ENCODE data around the gene PDK3.

Gene PDK3

DNA sequence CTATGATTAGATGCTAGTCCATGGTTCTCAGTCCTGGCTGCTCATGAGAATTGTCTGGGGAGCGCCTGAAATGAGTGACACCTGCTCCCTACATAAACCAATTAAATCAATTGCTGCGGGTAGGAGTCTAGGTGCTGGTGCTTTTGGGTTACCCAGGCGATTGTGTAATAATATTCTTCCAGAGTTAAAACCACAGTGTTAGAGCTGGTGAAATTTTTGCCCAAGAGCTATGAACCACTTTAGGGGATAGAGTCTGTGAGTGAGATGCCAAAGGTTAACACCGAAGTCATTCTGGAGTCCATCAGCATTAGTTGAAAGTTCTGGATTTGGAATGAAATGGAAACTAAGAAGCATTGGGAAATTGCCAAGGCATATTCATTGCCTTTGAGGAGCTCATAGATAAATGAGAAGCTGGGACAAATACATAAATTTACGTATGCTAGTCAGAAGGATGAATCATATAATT lies 15.3 kb downstream of the PDK3 start:
- DNase-seq (ENCODE audit: extremely low spot score, insufficient read length, low read depth) (no peak), FAIRE-seq (no peak)

DNA sequence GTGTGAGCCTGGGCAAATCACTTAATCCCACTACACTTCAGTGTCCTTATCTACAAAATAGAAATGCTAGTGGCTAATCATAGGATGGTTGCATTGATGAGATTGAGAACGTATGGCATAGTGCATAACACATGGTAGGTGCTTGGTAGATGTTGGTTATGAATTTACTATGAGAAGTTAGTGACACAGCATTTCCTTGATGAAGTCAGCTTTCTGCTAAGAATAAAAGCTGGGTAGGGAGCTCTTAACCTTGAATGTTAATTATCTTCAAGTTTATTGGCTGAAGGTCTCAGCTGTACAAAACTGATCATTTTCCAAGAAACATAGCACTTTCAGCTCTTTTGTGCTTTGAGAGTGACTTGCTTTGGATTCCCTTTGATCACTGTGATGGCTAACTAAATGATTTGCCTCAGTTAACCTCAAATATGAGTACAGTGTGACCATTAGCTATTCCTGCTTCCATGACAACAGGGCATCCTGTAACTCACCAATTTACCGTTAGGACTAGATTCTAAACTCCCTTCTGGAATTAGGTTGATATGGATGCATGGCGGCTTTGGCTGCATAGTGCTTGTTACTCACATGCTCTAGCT lies 17.8 kb downstream of the PDK3 start:
- DNase-seq (ENCODE audit: extremely low spot score, insufficient read length, low read depth) (no peak), FAIRE-seq (no peak)

DNA sequence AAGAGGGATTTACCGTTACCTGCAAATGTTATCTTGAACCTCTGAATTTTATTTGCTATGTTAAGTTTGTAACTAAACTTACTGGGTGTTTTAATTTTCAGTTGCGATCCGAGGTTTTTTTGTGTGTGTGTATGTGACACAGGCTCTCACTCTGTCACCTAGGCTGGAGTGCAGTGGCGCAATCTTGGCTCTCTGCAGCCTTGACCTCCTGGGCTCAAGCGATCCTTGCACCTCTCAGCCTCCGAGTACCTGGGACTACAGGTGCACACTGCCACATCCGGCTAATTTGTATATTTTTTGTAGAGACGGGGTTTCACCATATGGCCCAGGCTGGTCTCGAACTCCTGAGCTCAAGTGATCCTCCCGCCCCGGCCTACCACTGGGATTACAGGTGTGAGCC lies 18.5 kb downstream of the PDK3 start:
- DNase-seq (ENCODE audit: extremely low spot score, insufficient read length, low read depth): no peak
- FAIRE-seq: no peak

DNA sequence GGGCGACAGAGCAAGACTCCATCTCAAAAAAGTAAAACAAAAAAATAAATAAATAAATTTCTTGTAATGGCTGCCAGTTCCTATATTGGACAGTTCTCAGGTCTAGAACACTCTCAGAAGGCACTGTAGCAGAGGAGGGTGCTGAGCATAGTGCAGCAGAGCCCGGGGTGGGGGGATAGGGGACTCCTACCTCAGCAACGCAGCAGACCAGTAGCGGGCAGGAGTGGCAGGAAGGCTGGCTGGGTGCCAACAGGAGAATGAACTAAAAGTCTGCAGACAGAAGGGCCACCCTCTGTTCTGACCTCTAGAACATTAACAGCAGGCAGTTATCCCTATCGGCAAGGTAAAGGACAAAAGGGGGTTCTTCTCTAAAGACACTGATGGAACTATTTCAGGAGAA lies 20.2 kb downstream of the PDK3 start:
- no peak for FAIRE-seq
- no peak for DNase-seq (ENCODE audit: extremely low spot score, insufficient read length, low read depth)

- DNase-seq (ENCODE audit: extremely low spot score, insufficient read length, low read depth) (no peak), FAIRE-seq (no peak)
Observed at GRCh38 chrX:24485976-24486680, 21.0 kb downstream of the PDK3 start.

- DNase-seq (ENCODE audit: extremely low spot score, insufficient read length, low read depth): no peak
Observed at GRCh38 chrX:24487571-24487970, 22.5 kb downstream of the PDK3 start.

DNA sequence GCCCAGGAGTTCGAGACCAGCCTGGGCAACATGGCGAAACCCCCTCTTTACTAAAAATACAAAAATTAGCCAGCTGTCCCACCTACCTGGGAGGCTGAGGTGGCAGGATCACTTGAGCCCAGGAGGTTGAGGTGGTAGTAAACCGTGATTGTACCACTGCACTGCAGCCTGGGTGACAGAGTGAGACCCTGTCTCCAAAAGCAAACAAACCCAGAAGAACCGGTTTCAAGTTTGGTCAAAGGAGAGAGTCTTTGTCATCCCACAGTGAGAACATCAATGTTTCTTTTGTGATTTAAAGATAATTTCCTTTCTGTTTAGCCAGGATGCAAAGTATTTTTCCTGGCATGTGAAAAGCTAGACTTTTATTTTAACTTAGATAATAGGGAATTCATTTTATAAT lies 26.7 kb downstream of the PDK3 start:
- no peak for DNase-seq (ENCODE audit: extremely low spot score, insufficient read length, low read depth)
- no peak for FAIRE-seq

More at GRCh38 chrX:24487571-24487970, 22.5 kb downstream of the PDK3 start:
- FAIRE-seq: no peak

GRCh38 chrX:24493740-24494581 lies 28.9 kb downstream of the PDK3 start:
- DNase-seq (ENCODE audit: extremely low spot score, insufficient read length, low read depth): no peak
- no peak for FAIRE-seq

DNA sequence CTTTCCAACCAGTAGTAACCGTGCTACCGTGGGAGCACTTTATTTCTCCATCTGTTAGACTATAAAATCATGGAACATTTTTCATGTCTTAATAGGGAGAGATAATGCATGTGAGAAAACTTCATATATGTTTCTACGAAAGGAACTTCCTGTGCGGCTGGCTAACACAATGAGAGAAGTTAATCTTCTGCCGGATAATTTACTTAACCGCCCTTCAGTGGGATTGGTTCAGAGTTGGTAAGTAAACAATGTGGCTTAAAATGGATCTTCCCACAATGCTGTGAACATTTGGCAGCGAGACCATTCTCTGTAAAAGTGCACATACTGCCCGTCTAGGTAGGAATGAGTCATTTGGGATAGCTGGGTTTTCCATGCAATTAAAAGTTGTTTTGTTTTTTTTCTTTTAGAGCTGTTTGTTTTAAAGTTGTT lies 29.6 kb downstream of the PDK3 start:
- DNase-seq (ENCODE audit: extremely low spot score, insufficient read length, low read depth) (no peak), FAIRE-seq (no peak)

GRCh38 chrX:24495700-24496099 lies 30.6 kb downstream of the PDK3 start:
- no peak for DNase-seq (ENCODE audit: extremely low spot score, insufficient read length, low read depth)
- no peak for FAIRE-seq

DNA sequence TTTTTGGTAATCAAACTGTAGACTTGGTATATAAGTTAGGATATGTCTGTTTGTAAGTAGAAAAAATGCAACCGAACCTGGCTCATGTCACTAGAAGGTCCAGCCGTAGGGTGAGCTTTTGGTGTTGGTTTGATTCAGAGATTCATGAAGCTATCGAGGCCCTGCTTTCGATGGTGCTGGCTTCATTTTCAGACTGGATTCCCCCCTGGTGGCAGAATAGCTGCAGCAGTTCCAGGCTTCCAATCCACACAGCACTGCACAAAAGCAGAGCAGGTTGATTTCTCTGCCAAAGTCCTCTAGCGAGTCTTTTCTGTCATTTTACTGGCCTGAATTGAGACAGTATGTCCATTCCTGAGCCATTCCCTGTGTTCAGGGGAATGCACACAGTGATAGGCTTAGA lies 33.1 kb downstream of the PDK3 start:
- FAIRE-seq (no peak), DNase-seq (ENCODE audit: extremely low spot score, insufficient read length, low read depth) (no peak)

DNA sequence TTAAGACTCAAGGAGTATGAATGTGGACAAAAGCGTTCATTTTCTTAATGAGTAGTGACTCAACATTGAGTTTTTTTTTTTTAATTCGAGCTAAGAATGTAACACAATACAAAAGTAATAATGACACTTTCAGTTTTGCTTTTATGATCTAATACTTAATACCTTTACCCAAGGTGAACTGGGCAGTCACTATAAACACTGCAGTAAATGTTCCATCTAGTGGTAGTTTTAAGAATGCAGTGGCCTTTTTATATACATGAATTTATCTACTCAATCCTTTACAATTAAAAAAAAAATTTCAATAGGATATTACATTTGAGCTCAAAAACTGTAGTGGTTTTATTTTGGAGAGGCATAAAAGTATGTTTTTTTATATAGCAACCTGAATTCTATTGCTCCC lies 33.9 kb downstream of the PDK3 start:
- FAIRE-seq: peak; percentile 66
- no peak for DNase-seq (ENCODE audit: extremely low spot score, insufficient read length, low read depth)

DNA sequence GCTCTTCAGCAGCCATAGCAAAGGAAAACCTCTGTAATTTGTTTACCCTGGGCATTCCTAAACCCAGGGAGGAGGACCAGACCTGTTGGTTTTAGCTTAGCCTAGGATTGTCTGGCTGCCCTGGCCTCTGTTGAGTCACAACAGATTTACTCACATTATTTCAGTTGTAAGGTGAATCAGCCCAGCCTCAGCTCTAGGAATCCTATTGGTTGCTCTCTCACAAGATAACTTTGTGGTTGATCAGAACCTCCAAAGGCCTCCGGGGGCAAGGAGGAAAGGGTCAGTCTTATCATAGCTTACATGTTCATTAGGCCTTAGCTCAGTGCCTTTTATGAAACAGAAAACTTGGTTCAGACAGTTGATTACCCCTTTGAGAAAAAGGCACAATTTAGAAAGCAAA lies 41.0 kb downstream of the PDK3 start:
- no peak for FAIRE-seq
- no peak for DNase-seq (ENCODE audit: extremely low spot score, insufficient read length, low read depth)

GRCh38 chrX:24508375-24508774 lies 43.3 kb downstream of the PDK3 start:
- DNase-seq (ENCODE audit: extremely low spot score, insufficient read length, low read depth) (no peak), FAIRE-seq (peak; percentile 36)

- DNase-seq (ENCODE audit: extremely low spot score, insufficient read length, low read depth) (peak; percentile 1), FAIRE-seq (peak; percentile 86)
Observed at GRCh38 chrX:24513416-24513815, 48.3 kb downstream of the PDK3 start.

DNA sequence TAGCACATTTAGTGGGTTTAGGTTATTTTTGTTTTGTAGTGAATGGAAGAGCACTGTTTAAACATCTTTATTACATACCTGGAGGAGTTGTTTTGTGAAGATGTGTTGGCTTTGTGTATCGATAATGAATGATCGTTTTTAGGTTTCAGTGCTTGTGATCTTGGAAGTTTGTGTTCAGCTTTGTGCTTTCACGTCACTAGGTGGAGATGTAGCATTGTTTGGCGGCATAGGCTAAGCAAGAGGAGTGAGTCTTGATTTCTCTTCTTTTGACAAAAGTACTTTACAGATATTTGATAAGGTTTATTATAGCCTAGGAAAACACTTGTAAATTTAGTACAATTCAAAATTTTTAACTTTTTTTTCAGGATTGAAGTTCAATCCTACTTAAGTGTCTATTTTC lies 50.4 kb downstream of the PDK3 start:
- peak; percentile 35 for FAIRE-seq
- no peak for DNase-seq (ENCODE audit: extremely low spot score, insufficient read length, low read depth)

DNA sequence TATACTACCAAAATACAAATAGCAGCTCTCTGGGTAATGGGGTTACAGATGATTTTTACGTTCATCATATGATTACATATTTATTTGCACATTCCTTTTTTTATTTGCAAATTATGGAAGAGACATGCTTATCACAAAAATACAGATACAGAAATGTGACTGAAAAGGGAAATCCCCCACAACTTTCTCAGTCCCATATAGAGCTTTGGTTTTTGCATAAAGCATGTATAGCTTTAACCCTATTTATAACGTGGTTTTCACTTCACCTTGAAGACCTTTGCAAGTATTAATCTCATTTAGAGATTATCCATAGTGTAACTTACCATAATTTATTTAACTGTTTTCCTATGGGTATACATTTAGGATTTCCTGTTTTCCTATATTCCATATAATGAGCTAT lies 55.4 kb downstream of the PDK3 start:
- FAIRE-seq: no peak

DNA sequence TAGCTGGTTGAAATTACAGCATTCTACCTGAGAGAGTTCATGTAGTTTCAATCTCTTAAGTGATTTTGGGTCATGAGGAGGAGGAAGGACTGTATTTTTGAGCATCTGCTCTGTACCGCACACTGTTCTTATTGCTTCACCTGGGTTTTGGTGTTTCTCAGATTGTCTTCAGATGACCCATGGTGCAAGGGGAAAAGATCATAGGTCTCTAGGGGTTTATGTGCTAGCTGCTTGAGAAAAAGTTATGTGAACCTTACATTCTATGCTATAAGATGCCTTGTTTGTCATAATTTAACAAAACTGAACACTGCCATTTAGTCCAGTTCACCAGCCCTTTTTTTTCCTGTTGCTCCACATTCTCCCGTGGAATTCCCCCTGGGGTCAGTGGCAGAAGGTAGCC lies 60.4 kb downstream of the PDK3 start:
- FAIRE-seq (no peak), DNase-seq (ENCODE audit: extremely low spot score, insufficient read length, low read depth) (no peak)

More for the DNA sequence above, 55.4 kb downstream of the PDK3 start:
- no peak for DNase-seq (ENCODE audit: extremely low spot score, insufficient read length, low read depth)

- FAIRE-seq: no peak
Observed at GRCh38 chrX:24526616-24527015, 61.5 kb downstream of the PDK3 start.

GRCh38 chrX:24528605-24529004 lies 63.5 kb downstream of the PDK3 start:
- DNase-seq (ENCODE audit: extremely low spot score, insufficient read length, low read depth) (no peak), FAIRE-seq (no peak)

More at GRCh38 chrX:24526616-24527015, 61.5 kb downstream of the PDK3 start:
- DNase-seq (ENCODE audit: extremely low spot score, insufficient read length, low read depth): no peak

- FAIRE-seq (no peak), DNase-seq (ENCODE audit: extremely low spot score, insufficient read length, low read depth) (no peak)
Observed at GRCh38 chrX:24536551-24536950, 71.5 kb downstream of the PDK3 start.
